Activated CD8-positive, alpha-beta memory T cell treated with anti-CD3 and anti-CD28 coated beads for 4 hours (primary cell): ENCODE results near the gene IMPDH2.

ENCODE experiments used
- DNase-seq, 2 donors: peaks; one replicate each; pipeline ENCODE4 v3.0.0-alpha.2; 2020; ENCODE audit warnings: low read depth in 2 of 2

The IMPDH2 gene

GRCh38 chr3:48980295-48980694 lies 48.9 kb downstream of the IMPDH2 start:
- DNase-seq, result no peak

DNA sequence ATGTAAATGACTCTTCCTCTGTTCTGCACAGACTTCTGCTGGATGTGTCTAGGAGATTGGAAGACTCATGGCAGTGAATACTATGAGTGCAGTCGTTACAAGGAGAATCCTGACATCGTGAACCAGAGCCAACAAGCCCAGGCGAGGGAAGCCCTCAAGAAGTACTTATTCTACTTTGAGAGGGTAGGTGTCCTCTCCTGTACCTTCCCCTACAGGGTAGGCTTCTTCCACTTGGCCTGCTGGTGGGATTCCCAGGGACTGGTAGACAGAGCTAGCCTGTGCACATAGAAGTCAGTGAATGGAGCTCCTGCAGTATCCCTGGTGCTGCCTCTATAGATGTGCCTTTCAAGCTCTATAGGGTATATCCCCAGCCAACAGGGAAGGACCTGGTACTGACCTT lies 49.7 kb downstream of the IMPDH2 start:
- DNase-seq, result no peak
